ENCODE results near the gene SF3B3. TPM values are rescaled to one million over a fixed set of nuclear protein-coding genes. Genes with fewer than 3 reads are reported as not detected.

SF3B3 gene
- total RNA-seq, 4 donors from 2014 or later, result 103 to 132 (median 119) TPM

DNA sequence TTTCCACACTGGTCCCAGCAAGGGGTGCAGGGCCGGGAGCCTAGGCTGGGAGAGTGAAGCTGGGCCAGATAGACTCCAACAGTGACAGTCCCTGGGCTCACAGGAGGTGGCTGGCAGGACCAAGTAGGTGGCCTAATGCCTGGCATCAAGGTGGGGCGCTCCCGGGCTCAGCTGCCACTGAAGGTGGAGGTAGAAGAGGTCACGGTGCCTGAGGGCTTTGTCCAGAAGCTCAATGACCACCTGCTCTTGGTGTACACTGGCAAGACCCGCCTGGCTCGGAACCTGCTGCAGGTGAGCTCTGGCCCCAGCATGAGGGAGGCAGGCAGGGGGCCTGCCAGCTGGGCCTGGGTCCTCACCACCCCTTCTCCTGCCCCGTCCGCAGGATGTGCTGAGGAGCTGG, 45.4 kb upstream of the SF3B3 start:
- 83 to 93% methylated on average over 6 of the region's 8 CpGs for whole genome bisulfite sequencing, 2 donors
- H3K9me3 ChIP-seq, result no peaks in the 10 kb centered on the region
- H3K4me3 ChIP-seq, result no peak overlapping the region
- peaks cover 0 to 95% (median 0%) of the 10 kb centered on the region in 3 donors for H3K36me3 ChIP-seq
- H3K27me3 ChIP-seq, result no peaks in the 10 kb centered on the region
- DNase-seq (ENCODE audit: low spot score in 2 of 2), result no peak
- H3K27ac ChIP-seq, result no peak overlapping the region
- TF ChIP-seq POLR2A (IDR thresholded peaks at IDR 0.05) (no peak), EP300 (IDR thresholded peaks at IDR 0.05) (no peak)
- TF ChIP-seq, protein P1, sequence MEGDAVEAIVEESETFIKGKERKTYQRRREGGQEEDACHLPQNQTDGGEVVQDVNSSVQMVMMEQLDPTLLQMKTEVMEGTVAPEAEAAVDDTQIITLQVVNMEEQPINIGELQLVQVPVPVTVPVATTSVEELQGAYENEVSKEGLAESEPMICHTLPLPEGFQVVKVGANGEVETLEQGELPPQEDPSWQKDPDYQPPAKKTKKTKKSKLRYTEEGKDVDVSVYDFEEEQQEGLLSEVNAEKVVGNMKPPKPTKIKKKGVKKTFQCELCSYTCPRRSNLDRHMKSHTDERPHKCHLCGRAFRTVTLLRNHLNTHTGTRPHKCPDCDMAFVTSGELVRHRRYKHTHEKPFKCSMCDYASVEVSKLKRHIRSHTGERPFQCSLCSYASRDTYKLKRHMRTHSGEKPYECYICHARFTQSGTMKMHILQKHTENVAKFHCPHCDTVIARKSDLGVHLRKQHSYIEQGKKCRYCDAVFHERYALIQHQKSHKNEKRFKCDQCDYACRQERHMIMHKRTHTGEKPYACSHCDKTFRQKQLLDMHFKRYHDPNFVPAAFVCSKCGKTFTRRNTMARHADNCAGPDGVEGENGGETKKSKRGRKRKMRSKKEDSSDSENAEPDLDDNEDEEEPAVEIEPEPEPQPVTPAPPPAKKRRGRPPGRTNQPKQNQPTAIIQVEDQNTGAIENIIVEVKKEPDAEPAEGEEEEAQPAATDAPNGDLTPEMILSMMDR (IDR thresholded peaks at IDR 0.05), result no peak
- H3K4me1 ChIP-seq, result peaks cover 0 to 3% (median 0%) of the 10 kb centered on the region in 4 donors

DNA sequence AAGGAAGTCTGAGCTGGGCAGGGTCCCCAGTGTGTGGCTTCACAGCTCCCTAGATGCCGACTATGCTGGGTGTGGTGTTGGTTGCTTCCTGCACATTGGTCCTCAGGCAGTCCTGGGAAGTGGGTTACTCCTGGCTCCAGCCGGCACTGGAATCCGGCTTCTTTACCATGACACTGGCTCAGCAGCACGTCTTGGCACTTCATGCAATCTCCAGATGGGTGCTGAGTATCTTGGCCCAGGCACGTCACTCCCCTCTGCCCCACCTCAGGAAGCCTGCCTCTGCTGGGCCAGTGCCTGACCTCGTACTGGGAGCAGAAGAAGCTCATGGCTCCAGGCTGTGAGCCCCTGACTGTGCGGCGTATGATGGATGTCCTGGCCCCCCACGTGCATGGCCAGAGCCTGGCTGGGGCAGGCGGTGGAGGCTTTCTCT, 44.7 kb upstream of the SF3B3 start:
- peaks cover 0 to 95% (median 0%) of the 10 kb centered on the region in 3 donors for H3K36me3 ChIP-seq
- no peak overlapping the region for H3K27ac ChIP-seq
- no peak overlapping the region for H3K4me3 ChIP-seq
- WGBS, 2 donors, result 66% methylated on average over 9 of the region's 10 CpGs
- no peak for DNase-seq (ENCODE audit: low spot score in 2 of 2)
- H3K9me3 ChIP-seq, result no peaks in the 10 kb centered on the region
- H3K4me1 ChIP-seq, result peaks cover 0 to 3% (median 0%) of the 10 kb centered on the region in 4 donors
- H3K27me3 ChIP-seq, result no peaks in the 10 kb centered on the region
- TF ChIP-seq POLR2A (IDR thresholded peaks at IDR 0.05), result no peak
- TF ChIP-seq EP300 (IDR thresholded peaks at IDR 0.05), result no peak
- TF ChIP-seq, protein P1 (IDR thresholded peaks at IDR 0.05), result no peak

DNA sequence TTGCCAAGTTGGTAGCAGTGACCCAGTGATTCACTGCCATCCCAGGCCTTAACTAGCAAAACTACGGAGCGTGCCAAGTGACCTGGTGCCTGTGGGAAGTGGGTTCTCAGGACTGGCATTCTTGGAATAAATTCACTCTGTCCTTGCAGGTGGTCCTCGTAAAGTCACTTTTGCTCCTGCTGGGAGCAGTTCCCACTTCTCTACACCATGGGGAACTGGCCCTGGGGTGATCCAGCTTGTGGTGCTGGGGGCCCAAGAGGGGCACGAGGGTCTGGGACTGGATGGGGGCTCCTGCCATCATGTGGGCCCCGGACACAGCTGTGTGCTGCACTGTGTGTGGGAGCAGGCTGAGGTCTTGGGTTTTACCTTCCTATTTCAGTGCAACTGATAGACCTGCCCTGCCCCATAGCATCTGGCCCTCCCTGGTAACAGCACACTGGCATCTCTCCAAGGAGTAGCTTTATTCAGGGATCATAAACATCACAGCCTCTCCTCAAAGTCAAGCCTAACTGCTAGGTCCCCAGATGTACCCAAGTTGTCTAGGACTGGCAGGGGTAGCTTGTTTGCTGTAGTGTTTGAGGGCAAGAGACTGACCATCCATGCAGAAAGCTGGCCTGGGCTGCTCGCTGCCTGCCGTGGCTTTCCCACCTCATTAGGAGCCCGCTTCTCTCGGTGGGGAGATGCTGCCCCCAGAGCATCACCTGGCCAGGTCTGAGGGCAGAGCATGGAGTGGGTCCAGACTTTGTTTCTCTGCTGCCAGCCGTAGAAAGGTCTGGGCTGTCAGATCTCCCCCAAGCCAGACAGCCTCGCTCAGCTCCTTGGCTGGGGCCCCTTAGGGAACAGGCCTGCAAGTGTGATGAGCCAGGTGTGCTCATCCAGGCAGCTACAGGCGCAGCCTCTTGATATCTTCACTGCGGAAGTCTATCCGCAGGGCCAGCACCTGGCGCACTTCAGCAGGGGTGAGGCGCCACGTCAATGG, 43.2 kb upstream of the SF3B3 start:
- no peak overlapping the region for H3K27ac ChIP-seq
- 85 to 87% methylated on average over 8 to 17 of the region's 17 CpGs for WGBS, 2 donors
- peaks cover 0 to 3% (median 0%) of the 10 kb centered on the region in 4 donors for H3K4me1 ChIP-seq
- no peaks in the 10 kb centered on the region for H3K27me3 ChIP-seq
- no peak overlapping the region for H3K4me3 ChIP-seq
- H3K36me3 ChIP-seq, result peaks cover 0 to 95% (median 0%) of the 10 kb centered on the region in 3 donors
- TF ChIP-seq, protein P1 (IDR thresholded peaks at IDR 0.05), result no peak
- TF ChIP-seq POLR2A (IDR thresholded peaks at IDR 0.05) (no peak), EP300 (IDR thresholded peaks at IDR 0.05) (no peak)
- H3K9me3 ChIP-seq, result no peaks in the 10 kb centered on the region
- DNase-seq (ENCODE audit: low spot score in 2 of 2), result no peak

DNA sequence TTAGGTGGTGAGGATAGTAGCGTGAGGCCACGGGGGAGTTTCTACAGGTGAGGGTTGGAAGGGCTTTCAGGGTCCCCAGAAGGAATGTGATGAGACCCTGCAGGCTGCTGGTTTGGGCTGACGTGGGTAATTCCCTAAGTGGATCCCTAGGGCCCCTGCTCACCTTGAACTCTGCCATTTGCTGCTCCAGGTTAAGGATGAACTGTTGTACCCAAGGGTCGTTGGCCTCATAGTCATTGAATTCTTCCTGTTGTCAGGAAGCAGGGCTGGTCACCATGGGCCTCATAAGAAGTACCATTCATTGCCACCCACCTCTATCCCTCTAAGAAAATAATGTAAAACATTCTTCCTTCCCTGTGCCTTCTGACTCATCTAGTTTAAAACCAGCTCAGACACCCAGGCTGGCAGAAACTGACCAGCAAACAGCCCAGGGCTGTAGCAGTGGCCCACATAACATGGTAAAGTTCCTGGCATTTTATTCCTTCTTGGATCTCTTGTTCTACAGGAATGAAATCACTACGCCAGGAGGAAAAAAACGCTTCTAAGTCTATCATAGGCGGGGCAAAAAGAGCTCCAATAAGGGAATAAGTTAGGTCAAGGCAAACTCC, 41.6 kb upstream of the SF3B3 start:
- Histone ChIP-seq H3K4me1 (peaks cover 0 to 3% (median 0%) of the 10 kb centered on the region in 4 donors), H3K27ac (no peak overlapping the region), H3K27me3 (no peaks in the 10 kb centered on the region), H3K36me3 (peaks cover 0 to 95% (median 0%) of the 10 kb centered on the region in 3 donors), H3K4me3 (no peak overlapping the region), H3K9me3 (no peaks in the 10 kb centered on the region)
- TF ChIP-seq POLR2A (IDR thresholded peaks at IDR 0.05) (no peak), EP300 (IDR thresholded peaks at IDR 0.05) (no peak)
- TF ChIP-seq, protein P1 (IDR thresholded peaks at IDR 0.05), result no peak
- no peak for DNase-seq (ENCODE audit: low spot score in 2 of 2)
- WGBS, 2 donors, result 80 to 81% methylated on average over 7 of the region's 7 CpGs

DNA sequence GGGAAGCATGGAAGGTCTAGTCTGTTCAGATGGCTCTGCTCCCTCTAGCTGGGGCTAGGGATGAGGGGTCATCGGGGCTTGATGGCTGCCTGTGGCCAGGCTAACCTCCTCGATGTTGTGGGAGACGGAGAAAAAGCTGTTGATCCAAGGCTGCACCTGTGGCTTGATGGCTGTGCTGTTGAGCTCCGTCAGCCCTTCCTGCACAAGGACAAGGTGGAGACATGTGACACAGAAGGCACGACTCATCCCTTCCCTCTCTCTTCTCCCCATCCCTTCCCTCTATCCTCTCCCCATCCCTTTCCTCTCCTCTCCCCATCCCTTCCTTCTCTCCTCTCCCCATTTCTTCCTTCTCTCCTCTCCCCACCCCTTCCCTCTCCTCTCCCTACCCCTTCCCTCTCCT, 41.0 kb upstream of the SF3B3 start:
- WGBS, 2 donors, result 74 to 81% methylated on average over 5 of the region's 5 CpGs
- DNase-seq (ENCODE audit: low spot score in 2 of 2), result no peak
- Histone ChIP-seq H3K4me1 (peaks cover 0 to 3% (median 0%) of the 10 kb centered on the region in 4 donors), H3K36me3 (peaks cover 0 to 95% (median 0%) of the 10 kb centered on the region in 3 donors), H3K27me3 (no peaks in the 10 kb centered on the region), H3K9me3 (no peaks in the 10 kb centered on the region), H3K4me3 (no peak overlapping the region), H3K27ac (no peak overlapping the region)
- TF ChIP-seq, protein P1 (IDR thresholded peaks at IDR 0.05), result no peak
- TF ChIP-seq EP300 (IDR thresholded peaks at IDR 0.05) (no peak), POLR2A (IDR thresholded peaks at IDR 0.05) (no peak)
